Liver (tissue), 9 donors: ENCODE measurements around the gene LRWD1. TPM values are rescaled to one million over a fixed set of nuclear protein-coding genes. Genes with fewer than 3 reads are reported as not detected.

Experiments
- DNase-seq: peaks from one replicate; pipeline ENCODE4 v3.0.0-alpha.2; 2017; ENCODE audit warnings: low spot score
- H3K27ac ChIP-seq, 2 donors: one replicate each; pipeline ENCODE4 v1.7.0; 2013; ENCODE audit warnings: inconsistent platforms in 2 of 2, low read length in 2 of 2, control low read depth in 1 of 2, low read depth in 1 of 2, mild to moderate bottlenecking in 1 of 2
- H3K27me3 ChIP-seq, 4 donors: one replicate each; pipeline versions ENCODE4 v1.6.1 to v1.7.0; 2013; ENCODE audit warnings: low read length in 3 of 4, inconsistent platforms in 1 of 4, mild to moderate bottlenecking in 1 of 4, moderate library complexity in 1 of 4; ENCODE audit not compliant: control insufficient read depth in 4 of 4, insufficient read depth in 4 of 4
- H3K36me3 ChIP-seq, 4 donors: one replicate each; pipeline versions ENCODE4 v1.6.1 to v1.7.0; 2013; ENCODE audit warnings: low read length in 3 of 4, mild to moderate bottlenecking in 3 of 4, low read depth in 1 of 4, moderate library complexity in 1 of 4; ENCODE audit not compliant: control insufficient read depth in 4 of 4, insufficient read depth in 3 of 4
- H3K4me1 ChIP-seq, 4 donors: one replicate each; pipeline versions ENCODE4 v1.6.1 to v1.7.0; 2013; ENCODE audit warnings: low read length in 3 of 4, mild to moderate bottlenecking in 3 of 4, moderate library complexity in 1 of 4; ENCODE audit not compliant: control insufficient read depth in 4 of 4, insufficient read depth in 4 of 4
- H3K4me3 ChIP-seq, 3 donors: one replicate each; pipeline versions ENCODE4 v1.6.1 to v1.7.0; 2013; ENCODE audit warnings: low read length in 3 of 3, control low read depth in 1 of 3, low read depth in 1 of 3, mild to moderate bottlenecking in 1 of 3
- H3K9ac ChIP-seq, 2 donors: one replicate each; pipeline ENCODE4 v1.7.0; 2013; ENCODE audit warnings: low read length in 2 of 2, mild to moderate bottlenecking in 2 of 2, moderate library complexity in 2 of 2, control low read depth in 1 of 2, low read depth in 1 of 2
- H3K9me3 ChIP-seq, 4 donors: one replicate each; pipeline versions ENCODE4 v1.6.1 to v1.7.0; 2013; ENCODE audit warnings: low read length in 3 of 4; ENCODE audit not compliant: control insufficient read depth in 4 of 4
- ATF3 ChIP-seq: IDR thresholded peaks from 2 replicates; pipeline ENCODE4 v1.6.1; 2016; ENCODE audit warnings: antibody characterized with exemption
- EGR1 ChIP-seq, 2 donors: IDR thresholded peaks; 2 replicates each; pipeline ENCODE4 v1.6.1; 2016 to 2018; ENCODE audit warnings: antibody characterized with exemption in 2 of 2, low read depth in 2 of 2
- FOXA1 ChIP-seq: IDR thresholded peaks from 2 replicates; pipeline ENCODE4 v1.6.1; 2016; ENCODE audit warnings: antibody characterized with exemption
- FOXA2 ChIP-seq: IDR thresholded peaks from 2 replicates; pipeline ENCODE4 v1.6.1; 2016; ENCODE audit warnings: antibody characterized with exemption
- GABPA ChIP-seq, 2 donors: IDR thresholded peaks in 1 of 2; conservative IDR thresholded peaks in 1 of 2; 2 replicates each; pipeline ENCODE4 v1.6.1; 2016; ENCODE audit warnings: antibody characterized with exemption in 2 of 2, mild to moderate bottlenecking in 1 of 2, moderate library complexity in 1 of 2
- HNF4A ChIP-seq, 2 donors: conservative IDR thresholded peaks; 2 replicates each; pipeline ENCODE4 v1.6.1; 2016; ENCODE audit warnings: antibody characterized with exemption in 2 of 2, mild to moderate bottlenecking in 2 of 2
- HNF4G ChIP-seq: IDR thresholded peaks from 2 replicates; pipeline ENCODE4 v1.6.1; 2016; ENCODE audit warnings: antibody characterized with exemption
- JUND ChIP-seq, 2 donors: IDR thresholded peaks; 2 replicates each; pipeline ENCODE4 v1.6.1; 2016; ENCODE audit warnings: antibody characterized with exemption in 2 of 2
- NR2F2 ChIP-seq: IDR thresholded peaks from 2 replicates; pipeline ENCODE4 v1.6.1; 2016; ENCODE audit warnings: antibody characterized with exemption
- RAD21 ChIP-seq, 2 donors: IDR thresholded peaks; 2 replicates each; pipeline ENCODE4 v1.6.1; 2016; ENCODE audit warnings: antibody characterized with exemption in 2 of 2, mild to moderate bottlenecking in 2 of 2
- RXRA ChIP-seq, 2 donors: IDR thresholded peaks; 2 replicates each; pipeline ENCODE4 v1.6.1; 2017 to 2018; ENCODE audit warnings: antibody characterized with exemption in 2 of 2, mild to moderate bottlenecking in 1 of 2
- SP1 ChIP-seq: IDR thresholded peaks from 2 replicates; pipeline ENCODE4 v1.6.1; 2018; ENCODE audit warnings: antibody characterized with exemption, mild to moderate bottlenecking
- TAF1 ChIP-seq: conservative IDR thresholded peaks from 2 replicates; pipeline ENCODE4 v1.6.1; 2016; ENCODE audit warnings: antibody characterized with exemption, mild to moderate bottlenecking
- YY1 ChIP-seq: IDR thresholded peaks from 2 replicates; pipeline ENCODE4 v1.6.1; 2016; ENCODE audit warnings: antibody characterized with exemption, mild to moderate bottlenecking
- WGBS: extraction: QIAGEN DNeasy Blood & Tissue Kit; methylation state at CpG from one replicate; pipeline ENCODE4 v1.1.7; 2013; 5-methylcytosine and 5-hydroxymethylcytosine counted together
- polyA plus RNA-seq, 2 donors: library from polyadenylated mRNA; stranded (reverse) in 1 of 2; unstranded in 1 of 2; fragments of 200-250 nt in 1 of 2; fragments of >200 nt in 1 of 2; fragmentation: Nextera tagmentation in 1 of 2; extraction: Ambion mirVana in 1 of 2; gene quantifications; one replicate each; pipeline versions ENCODE4 v1.2.1 to v1.2.3, GENCODE V29; 2013 to 2015
- total RNA-seq, 2 donors: library from RNA; depleted of rRNA; stranded (reverse); fragments of >200 nt; gene quantifications; one replicate each; pipeline ENCODE4 v1.2.3, GENCODE V29; 2014
- TF ChIP-seq, protein P1 (sequence below): IDR thresholded peaks from 2 replicates; pipeline ENCODE4 v1.6.1; 2016; ENCODE audit warnings: antibody characterized with exemption, mild to moderate bottlenecking
- TF ChIP-seq, protein P2 (sequence below): IDR thresholded peaks from 2 replicates; pipeline ENCODE4 v1.6.1; 2016; ENCODE audit warnings: antibody characterized with exemption
- TF ChIP-seq, protein P3 (sequence below): fragments of 150-350 bp; IDR thresholded peaks from 2 replicates; pipeline ENCODE4 v1.5.1; 2017; ENCODE audit warnings: improper control_type of control experiment, low read depth, low read length; ENCODE audit not compliant: missing input control
- TF ChIP-seq, protein P4 (sequence below): IDR thresholded peaks from 2 replicates; pipeline ENCODE4 v1.6.1; 2016; ENCODE audit warnings: antibody characterized with exemption
- donor health status: healthy.
- donor health status: healthy.
- donor health status: healthy.
- donor health status: healthy.
- donor health status: healthy.

The LRWD1 gene
- total RNA-seq = 10 to 100 TPM; 14.3 to 15.3 TPM
- 10 to 100 TPM in 1 of 2 donors, 1 to 10 TPM in 1; 8.6 to 11.6 TPM for polyA plus RNA-seq

DNA sequence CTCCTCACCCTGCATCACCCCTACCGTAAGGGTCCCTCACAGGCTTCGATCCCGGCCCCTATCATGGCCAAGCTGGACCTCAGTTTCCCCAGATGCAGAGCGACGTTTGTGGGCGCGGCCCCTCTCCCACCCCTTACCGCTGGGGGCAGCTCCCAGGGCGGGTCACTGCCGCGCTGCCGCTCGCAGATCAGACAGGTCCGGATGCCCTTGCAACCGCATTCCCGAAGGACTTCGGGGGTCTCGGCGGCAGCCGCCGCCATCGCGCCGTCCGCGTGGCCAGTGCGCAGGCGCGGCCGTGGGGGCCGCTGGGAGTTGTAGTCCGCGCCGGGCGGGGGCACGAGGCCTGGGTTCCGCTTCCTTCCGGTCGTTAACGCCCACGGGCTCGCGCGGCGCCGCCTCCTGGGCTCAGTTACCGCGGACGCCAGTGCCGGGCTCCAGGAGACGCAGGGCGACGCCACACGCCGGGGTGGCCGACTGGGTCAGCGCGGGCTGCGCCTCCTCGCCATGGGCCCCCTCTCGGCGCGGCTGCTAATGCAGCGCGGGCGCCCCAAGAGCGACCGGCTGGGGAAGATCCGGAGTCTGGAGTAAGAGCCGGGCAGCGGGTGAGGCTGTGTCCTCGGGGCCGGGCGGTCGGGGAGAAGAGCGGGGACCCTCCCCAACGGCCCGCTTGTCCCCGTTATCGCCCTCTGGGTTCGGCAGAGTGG lies at the start of gene LRWD1, which contains the start of gene ALKBH4:
TSS of gene LRWD1 (plus strand) at position 408 of the 704 bp plus-strand sequence. CDS start at position 505, 97 bp downstream.
TSS of gene ALKBH4 (minus strand) at position 287 of the 704 bp plus-strand sequence. CDS start at position 260, 27 bp downstream.
- Histone ChIP-seq H3K27me3 (no peaks in the 10 kb centered on the region), H3K9ac (peak within 1 kb of the TSS; percentile 61 to 93), H3K9me3 (no peaks in the 10 kb centered on the region), H3K36me3 (no peaks in the 10 kb centered on the region), H3K4me3 (peak within 1 kb of the TSS; percentile 76 to 94 (median 82)), H3K4me1 (peaks cover 13 to 53% (median 42%) of the 10 kb centered on the region in 4 donors), H3K27ac (peak within 1 kb of the TSS; percentile 6 to 32)
- under 1% methylated on average over 81 of the region's 81 CpGs for WGBS
- DNase-seq = peak; percentile 93
- peak; percentile 29 to 92 for TF ChIP-seq EGR1 (IDR thresholded peaks at IDR 0.05; ENCODE audit: low read depth in 2 of 2)
- TF ChIP-seq RAD21 (IDR thresholded peaks at IDR 0.05) = peak in 1 of 2 donors; percentile 27
- TF ChIP-seq FOXA1 = no peak
- TF ChIP-seq YY1 = peak; percentile 82
- no peak for TF ChIP-seq TAF1
- no peak for TF ChIP-seq NR2F2
- TF ChIP-seq SP1 = no peak
- peak in 1 of 2 donors; percentile 87 for TF ChIP-seq GABPA (IDR thresholded peaks at IDR 0.05 in 1 of 2, conservative IDR thresholded peaks at IDR 0.05 in 1 of 2)
- no peak for TF ChIP-seq ATF3
- no peak for TF ChIP-seq RXRA (IDR thresholded peaks at IDR 0.05)

DNA sequence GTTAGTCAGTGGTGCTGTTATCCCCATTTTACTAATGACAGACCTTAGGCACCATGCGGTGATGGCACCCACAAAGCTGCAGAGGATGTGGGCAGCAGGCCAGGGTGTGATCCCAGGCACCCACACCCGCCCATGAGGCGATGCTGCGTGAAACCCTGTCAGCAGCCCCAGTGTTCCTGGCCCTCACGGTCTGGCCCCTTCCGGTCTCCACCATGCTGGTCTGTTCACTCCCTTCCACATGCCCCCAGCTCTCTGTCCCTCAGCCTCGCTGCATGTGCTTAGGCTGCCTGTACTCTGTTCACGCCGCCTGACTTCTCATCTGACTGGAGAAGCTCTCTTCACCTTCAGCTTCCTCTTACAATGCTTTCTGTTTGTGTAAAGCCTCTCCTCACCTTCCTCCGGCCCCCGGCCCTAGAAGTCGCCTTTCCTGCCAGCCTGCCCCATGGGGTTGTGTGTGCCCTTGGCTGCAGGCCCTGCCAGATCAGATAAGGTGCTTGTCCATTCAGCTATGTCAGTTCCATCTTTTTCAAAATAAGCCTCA lies 49.0 kb upstream of the LRWD1 start:
- Histone ChIP-seq H3K36me3 (peaks cover 2 to 49% (median 16%) of the 10 kb centered on the region in 4 donors), H3K4me3 (no peak overlapping the region), H3K9me3 (no peaks in the 10 kb centered on the region), H3K27me3 (no peaks in the 10 kb centered on the region), H3K4me1 (no peaks in the 10 kb centered on the region), H3K9ac (no peak overlapping the region), H3K27ac (peak overlapping the region in 1 of 2 donors; percentile 38)
- DNase-seq = no peak
- TF ChIP-seq ATF3 = no peak
- TF ChIP-seq TAF1 = no peak
- TF ChIP-seq RAD21 (IDR thresholded peaks at IDR 0.05) = no peak
- no peak for TF ChIP-seq HNF4A (conservative IDR thresholded peaks at IDR 0.05)
- no peak for TF ChIP-seq FOXA1
- TF ChIP-seq HNF4G = no peak
- TF ChIP-seq, protein P1, sequence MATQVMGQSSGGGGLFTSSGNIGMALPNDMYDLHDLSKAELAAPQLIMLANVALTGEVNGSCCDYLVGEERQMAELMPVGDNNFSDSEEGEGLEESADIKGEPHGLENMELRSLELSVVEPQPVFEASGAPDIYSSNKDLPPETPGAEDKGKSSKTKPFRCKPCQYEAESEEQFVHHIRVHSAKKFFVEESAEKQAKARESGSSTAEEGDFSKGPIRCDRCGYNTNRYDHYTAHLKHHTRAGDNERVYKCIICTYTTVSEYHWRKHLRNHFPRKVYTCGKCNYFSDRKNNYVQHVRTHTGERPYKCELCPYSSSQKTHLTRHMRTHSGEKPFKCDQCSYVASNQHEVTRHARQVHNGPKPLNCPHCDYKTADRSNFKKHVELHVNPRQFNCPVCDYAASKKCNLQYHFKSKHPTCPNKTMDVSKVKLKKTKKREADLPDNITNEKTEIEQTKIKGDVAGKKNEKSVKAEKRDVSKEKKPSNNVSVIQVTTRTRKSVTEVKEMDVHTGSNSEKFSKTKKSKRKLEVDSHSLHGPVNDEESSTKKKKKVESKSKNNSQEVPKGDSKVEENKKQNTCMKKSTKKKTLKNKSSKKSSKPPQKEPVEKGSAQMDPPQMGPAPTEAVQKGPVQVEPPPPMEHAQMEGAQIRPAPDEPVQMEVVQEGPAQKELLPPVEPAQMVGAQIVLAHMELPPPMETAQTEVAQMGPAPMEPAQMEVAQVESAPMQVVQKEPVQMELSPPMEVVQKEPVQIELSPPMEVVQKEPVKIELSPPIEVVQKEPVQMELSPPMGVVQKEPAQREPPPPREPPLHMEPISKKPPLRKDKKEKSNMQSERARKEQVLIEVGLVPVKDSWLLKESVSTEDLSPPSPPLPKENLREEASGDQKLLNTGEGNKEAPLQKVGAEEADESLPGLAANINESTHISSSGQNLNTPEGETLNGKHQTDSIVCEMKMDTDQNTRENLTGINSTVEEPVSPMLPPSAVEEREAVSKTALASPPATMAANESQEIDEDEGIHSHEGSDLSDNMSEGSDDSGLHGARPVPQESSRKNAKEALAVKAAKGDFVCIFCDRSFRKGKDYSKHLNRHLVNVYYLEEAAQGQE = no peak
- TF ChIP-seq YY1 = no peak
- TF ChIP-seq GABPA (IDR thresholded peaks at IDR 0.05 in 1 of 2, conservative IDR thresholded peaks at IDR 0.05 in 1 of 2) = no peak
- TF ChIP-seq SP1 = no peak
- TF ChIP-seq JUND (IDR thresholded peaks at IDR 0.05) = no peak
- TF ChIP-seq EGR1 (IDR thresholded peaks at IDR 0.05; ENCODE audit: low read depth in 2 of 2) = no peak
- TF ChIP-seq, protein P2, sequence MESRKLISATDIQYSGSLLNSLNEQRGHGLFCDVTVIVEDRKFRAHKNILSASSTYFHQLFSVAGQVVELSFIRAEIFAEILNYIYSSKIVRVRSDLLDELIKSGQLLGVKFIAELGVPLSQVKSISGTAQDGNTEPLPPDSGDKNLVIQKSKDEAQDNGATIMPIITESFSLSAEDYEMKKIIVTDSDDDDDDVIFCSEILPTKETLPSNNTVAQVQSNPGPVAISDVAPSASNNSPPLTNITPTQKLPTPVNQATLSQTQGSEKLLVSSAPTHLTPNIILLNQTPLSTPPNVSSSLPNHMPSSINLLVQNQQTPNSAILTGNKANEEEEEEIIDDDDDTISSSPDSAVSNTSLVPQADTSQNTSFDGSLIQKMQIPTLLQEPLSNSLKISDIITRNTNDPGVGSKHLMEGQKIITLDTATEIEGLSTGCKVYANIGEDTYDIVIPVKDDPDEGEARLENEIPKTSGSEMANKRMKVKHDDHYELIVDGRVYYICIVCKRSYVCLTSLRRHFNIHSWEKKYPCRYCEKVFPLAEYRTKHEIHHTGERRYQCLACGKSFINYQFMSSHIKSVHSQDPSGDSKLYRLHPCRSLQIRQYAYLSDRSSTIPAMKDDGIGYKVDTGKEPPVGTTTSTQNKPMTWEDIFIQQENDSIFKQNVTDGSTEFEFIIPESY = no peak
- TF ChIP-seq, protein P3, sequence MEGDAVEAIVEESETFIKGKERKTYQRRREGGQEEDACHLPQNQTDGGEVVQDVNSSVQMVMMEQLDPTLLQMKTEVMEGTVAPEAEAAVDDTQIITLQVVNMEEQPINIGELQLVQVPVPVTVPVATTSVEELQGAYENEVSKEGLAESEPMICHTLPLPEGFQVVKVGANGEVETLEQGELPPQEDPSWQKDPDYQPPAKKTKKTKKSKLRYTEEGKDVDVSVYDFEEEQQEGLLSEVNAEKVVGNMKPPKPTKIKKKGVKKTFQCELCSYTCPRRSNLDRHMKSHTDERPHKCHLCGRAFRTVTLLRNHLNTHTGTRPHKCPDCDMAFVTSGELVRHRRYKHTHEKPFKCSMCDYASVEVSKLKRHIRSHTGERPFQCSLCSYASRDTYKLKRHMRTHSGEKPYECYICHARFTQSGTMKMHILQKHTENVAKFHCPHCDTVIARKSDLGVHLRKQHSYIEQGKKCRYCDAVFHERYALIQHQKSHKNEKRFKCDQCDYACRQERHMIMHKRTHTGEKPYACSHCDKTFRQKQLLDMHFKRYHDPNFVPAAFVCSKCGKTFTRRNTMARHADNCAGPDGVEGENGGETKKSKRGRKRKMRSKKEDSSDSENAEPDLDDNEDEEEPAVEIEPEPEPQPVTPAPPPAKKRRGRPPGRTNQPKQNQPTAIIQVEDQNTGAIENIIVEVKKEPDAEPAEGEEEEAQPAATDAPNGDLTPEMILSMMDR = no peak
- no peak for TF ChIP-seq RXRA (IDR thresholded peaks at IDR 0.05)
- TF ChIP-seq, protein P4, sequence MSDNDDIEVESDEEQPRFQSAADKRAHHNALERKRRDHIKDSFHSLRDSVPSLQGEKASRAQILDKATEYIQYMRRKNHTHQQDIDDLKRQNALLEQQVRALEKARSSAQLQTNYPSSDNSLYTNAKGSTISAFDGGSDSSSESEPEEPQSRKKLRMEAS = no peak
- TF ChIP-seq NR2F2 = no peak
- TF ChIP-seq FOXA2 = no peak
- WGBS = 79% methylated on average over 12 of the region's 12 CpGs
